ENCODE data around the gene PIK3R2. TPM values are rescaled to one million over a fixed set of nuclear protein-coding genes. Genes with fewer than 3 reads are reported as not detected.

Gene PIK3R2
- total and polyA plus RNA-seq, 2 experiments from 2014 or later: 8.5 to 66.6 TPM

DNA sequence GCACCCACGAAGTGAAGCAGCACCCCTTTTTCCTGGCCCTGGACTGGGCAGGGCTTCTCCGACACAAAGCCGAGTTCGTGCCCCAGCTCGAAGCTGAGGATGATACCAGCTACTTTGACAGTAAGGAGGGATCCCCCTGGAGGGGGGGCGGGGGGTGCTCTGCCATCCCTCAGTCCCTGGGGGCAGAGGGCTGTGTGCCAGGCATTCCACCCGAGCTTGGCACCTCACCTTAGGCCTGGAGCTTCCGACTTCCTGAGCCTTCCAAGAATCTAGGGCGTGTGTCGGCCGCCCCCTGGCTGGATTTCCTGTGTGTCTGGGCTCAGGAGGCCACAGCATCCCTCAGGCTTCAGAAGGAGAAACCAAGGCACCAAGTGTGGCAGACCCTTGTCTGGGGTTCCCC lies 15.7 kb upstream of the PIK3R2 start:
- H3K4me1 Mint-ChIP-seq: no peaks in the 10 kb centered on the region
- H3K27ac ChIP-seq (ENCODE audit: low read depth): no peak overlapping the region
- no peak overlapping the region for H3K27ac Mint-ChIP-seq
- no peak overlapping the region for H3K4me2 ChIP-seq
- no peaks in the 10 kb centered on the region for H3K9me2 ChIP-seq (ENCODE audit: insufficient read depth)
- TF ChIP-seq, protein P1, sequence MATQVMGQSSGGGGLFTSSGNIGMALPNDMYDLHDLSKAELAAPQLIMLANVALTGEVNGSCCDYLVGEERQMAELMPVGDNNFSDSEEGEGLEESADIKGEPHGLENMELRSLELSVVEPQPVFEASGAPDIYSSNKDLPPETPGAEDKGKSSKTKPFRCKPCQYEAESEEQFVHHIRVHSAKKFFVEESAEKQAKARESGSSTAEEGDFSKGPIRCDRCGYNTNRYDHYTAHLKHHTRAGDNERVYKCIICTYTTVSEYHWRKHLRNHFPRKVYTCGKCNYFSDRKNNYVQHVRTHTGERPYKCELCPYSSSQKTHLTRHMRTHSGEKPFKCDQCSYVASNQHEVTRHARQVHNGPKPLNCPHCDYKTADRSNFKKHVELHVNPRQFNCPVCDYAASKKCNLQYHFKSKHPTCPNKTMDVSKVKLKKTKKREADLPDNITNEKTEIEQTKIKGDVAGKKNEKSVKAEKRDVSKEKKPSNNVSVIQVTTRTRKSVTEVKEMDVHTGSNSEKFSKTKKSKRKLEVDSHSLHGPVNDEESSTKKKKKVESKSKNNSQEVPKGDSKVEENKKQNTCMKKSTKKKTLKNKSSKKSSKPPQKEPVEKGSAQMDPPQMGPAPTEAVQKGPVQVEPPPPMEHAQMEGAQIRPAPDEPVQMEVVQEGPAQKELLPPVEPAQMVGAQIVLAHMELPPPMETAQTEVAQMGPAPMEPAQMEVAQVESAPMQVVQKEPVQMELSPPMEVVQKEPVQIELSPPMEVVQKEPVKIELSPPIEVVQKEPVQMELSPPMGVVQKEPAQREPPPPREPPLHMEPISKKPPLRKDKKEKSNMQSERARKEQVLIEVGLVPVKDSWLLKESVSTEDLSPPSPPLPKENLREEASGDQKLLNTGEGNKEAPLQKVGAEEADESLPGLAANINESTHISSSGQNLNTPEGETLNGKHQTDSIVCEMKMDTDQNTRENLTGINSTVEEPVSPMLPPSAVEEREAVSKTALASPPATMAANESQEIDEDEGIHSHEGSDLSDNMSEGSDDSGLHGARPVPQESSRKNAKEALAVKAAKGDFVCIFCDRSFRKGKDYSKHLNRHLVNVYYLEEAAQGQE (IDR thresholded peaks at IDR 0.05; ENCODE audit: unreplicated experiment): no peak
- TF ChIP-seq CREB1 (CRISPR knock-in tag; IDR thresholded peaks at IDR 0.05; ENCODE audit: low read depth) (no peak), JUNB (IDR thresholded peaks at IDR 0.05; ENCODE audit: unreplicated experiment) (no peak), ZNF114 (CRISPR knock-in tag; IDR thresholded peaks at IDR 0.05) (no peak), ZNF331 (CRISPR knock-in tag; IDR thresholded peaks at IDR 0.05; ENCODE audit: low read depth) (no peak), STAT1 (IDR thresholded peaks at IDR 0.05; ENCODE audit: unreplicated experiment) (no peak), NANOG (IDR thresholded peaks at IDR 0.05; ENCODE audit: borderline replicate concordance) (no peak), EZH2phosphoT487 (IDR thresholded peaks at IDR 0.05; ENCODE audit: unreplicated experiment) (no peak), POLR2AphosphoS5 (IDR thresholded peaks at IDR 0.05; ENCODE audit: low read depth) (no peak), EZH2 (IDR thresholded peaks at IDR 0.05; ENCODE audit: low read depth, unreplicated experiment) (no peak)
- TF ChIP-seq, protein P2, sequence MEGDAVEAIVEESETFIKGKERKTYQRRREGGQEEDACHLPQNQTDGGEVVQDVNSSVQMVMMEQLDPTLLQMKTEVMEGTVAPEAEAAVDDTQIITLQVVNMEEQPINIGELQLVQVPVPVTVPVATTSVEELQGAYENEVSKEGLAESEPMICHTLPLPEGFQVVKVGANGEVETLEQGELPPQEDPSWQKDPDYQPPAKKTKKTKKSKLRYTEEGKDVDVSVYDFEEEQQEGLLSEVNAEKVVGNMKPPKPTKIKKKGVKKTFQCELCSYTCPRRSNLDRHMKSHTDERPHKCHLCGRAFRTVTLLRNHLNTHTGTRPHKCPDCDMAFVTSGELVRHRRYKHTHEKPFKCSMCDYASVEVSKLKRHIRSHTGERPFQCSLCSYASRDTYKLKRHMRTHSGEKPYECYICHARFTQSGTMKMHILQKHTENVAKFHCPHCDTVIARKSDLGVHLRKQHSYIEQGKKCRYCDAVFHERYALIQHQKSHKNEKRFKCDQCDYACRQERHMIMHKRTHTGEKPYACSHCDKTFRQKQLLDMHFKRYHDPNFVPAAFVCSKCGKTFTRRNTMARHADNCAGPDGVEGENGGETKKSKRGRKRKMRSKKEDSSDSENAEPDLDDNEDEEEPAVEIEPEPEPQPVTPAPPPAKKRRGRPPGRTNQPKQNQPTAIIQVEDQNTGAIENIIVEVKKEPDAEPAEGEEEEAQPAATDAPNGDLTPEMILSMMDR (conservative IDR thresholded peaks at IDR 0.05; ENCODE audit: low read depth in 2 of 2): no peak
- TF ChIP-seq, protein P3, sequence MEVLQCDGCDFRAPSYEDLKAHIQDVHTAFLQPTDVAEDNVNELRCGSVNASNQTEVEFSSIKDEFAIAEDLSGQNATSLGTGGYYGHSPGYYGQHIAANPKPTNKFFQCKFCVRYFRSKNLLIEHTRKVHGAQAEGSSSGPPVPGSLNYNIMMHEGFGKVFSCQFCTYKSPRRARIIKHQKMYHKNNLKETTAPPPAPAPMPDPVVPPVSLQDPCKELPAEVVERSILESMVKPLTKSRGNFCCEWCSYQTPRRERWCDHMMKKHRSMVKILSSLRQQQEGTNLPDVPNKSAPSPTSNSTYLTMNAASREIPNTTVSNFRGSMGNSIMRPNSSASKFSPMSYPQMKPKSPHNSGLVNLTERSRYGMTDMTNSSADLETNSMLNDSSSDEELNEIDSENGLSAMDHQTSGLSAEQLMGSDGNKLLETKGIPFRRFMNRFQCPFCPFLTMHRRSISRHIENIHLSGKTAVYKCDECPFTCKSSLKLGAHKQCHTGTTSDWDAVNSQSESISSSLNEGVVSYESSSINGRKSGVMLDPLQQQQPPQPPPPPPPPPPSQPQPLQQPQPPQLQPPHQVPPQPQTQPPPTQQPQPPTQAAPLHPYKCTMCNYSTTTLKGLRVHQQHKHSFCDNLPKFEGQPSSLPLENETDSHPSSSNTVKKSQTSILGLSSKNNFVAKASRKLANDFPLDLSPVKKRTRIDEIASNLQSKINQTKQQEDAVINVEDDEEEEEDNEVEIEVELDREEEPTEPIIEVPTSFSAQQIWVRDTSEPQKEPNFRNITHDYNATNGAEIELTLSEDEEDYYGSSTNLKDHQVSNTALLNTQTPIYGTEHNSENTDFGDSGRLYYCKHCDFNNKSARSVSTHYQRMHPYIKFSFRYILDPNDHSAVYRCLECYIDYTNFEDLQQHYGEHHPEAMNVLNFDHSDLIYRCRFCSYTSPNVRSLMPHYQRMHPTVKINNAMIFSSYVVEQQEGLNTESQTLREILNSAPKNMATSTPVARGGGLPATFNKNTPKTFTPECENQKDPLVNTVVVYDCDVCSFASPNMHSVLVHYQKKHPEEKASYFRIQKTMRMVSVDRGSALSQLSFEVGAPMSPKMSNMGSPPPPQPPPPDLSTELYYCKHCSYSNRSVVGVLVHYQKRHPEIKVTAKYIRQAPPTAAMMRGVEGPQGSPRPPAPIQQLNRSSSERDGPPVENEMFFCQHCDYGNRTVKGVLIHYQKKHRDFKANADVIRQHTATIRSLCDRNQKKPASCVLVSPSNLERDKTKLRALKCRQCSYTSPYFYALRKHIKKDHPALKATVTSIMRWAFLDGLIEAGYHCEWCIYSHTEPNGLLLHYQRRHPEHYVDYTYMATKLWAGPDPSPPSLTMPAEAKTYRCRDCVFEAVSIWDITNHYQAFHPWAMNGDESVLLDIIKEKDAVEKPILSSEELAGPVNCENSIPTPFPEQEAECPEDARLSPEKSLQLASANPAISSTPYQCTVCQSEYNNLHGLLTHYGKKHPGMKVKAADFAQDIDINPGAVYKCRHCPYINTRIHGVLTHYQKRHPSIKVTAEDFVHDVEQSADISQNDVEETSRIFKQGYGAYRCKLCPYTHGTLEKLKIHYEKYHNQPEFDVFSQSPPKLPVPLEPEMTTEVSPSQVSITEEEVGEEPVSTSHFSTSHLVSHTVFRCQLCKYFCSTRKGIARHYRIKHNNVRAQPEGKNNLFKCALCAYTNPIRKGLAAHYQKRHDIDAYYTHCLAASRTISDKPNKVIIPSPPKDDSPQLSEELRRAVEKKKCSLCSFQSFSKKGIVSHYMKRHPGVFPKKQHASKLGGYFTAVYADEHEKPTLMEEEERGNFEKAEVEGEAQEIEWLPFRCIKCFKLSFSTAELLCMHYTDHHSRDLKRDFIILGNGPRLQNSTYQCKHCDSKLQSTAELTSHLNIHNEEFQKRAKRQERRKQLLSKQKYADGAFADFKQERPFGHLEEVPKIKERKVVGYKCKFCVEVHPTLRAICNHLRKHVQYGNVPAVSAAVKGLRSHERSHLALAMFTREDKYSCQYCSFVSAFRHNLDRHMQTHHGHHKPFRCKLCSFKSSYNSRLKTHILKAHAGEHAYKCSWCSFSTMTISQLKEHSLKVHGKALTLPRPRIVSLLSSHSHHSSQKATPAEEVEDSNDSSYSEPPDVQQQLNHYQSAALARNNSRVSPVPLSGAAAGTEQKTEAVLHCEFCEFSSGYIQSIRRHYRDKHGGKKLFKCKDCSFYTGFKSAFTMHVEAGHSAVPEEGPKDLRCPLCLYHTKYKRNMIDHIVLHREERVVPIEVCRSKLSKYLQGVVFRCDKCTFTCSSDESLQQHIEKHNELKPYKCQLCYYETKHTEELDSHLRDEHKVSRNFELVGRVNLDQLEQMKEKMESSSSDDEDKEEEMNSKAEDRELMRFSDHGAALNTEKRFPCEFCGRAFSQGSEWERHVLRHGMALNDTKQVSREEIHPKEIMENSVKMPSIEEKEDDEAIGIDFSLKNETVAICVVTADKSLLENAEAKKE (CRISPR knock-in tag; IDR thresholded peaks at IDR 0.05): no peak
- TF ChIP-seq, protein P4, sequence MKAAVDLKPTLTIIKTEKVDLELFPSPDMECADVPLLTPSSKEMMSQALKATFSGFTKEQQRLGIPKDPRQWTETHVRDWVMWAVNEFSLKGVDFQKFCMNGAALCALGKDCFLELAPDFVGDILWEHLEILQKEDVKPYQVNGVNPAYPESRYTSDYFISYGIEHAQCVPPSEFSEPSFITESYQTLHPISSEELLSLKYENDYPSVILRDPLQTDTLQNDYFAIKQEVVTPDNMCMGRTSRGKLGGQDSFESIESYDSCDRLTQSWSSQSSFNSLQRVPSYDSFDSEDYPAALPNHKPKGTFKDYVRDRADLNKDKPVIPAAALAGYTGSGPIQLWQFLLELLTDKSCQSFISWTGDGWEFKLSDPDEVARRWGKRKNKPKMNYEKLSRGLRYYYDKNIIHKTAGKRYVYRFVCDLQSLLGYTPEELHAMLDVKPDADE (IDR thresholded peaks at IDR 0.05): no peak
- peaks cover 6% of the 10 kb centered on the region; the same call in 1 of the 2 replicates for H3K36me3 ChIP-seq (ENCODE audit: insufficient read depth)
- no peak overlapping the region for H2AFZ ChIP-seq
- ATAC-seq (no peak), DNase-seq (ENCODE audit: low spot score) (no peak)
- H3K4me1 ChIP-seq (ENCODE audit: insufficient read depth): no peaks in the 10 kb centered on the region
- no peaks in the 10 kb centered on the region for H3K27me3 ChIP-seq (ENCODE audit: insufficient read depth)
- H3K4me3 ChIP-seq: no peak overlapping the region
- H3K79me2 ChIP-seq (replicated peaks; ENCODE audit: insufficient read depth): no peaks in the 10 kb centered on the region
- H3F3A ChIP-seq (replicated peaks; ENCODE audit: low read depth): no peaks in the 10 kb centered on the region
- no peaks in the 10 kb centered on the region; the same call in 2 of the 3 replicates for H3K9me3 Mint-ChIP-seq
- peaks cover 4% of the 10 kb centered on the region for H3K27me3 Mint-ChIP-seq (ENCODE audit: insufficient read depth, low read depth, poor library complexity)
- no peak overlapping the region for H3K4me3 Mint-ChIP-seq
- peaks cover 30% of the 10 kb centered on the region for H3K36me3 Mint-ChIP-seq (ENCODE audit: low read depth)
- peaks cover 8% of the 10 kb centered on the region; the same call in 1 of the 2 replicates for H4K20me1 ChIP-seq (replicated peaks; ENCODE audit: insufficient read depth)

Measured in GM23338 (cell line).